Smooth muscle cell (in vitro differentiated cells): Measurements from ENCODE around the gene EMC8. TPM values are rescaled to one million over a fixed set of nuclear protein-coding genes. Genes with fewer than 3 reads are reported as not detected.

Experiments
- DNase-seq: peaks from one replicate; lab custom pipeline; 2025; ENCODE audit not compliant: unreplicated experiment; lab: John Stamatoyannopoulos, UW
- H2AFZ ChIP-seq: fragments of 200-600 bp; sonication (generic); 2 replicates; pipeline ENCODE4 v1.6.0; 2016; ENCODE audit warnings: antibody characterized with exemption, low read depth, mild to moderate bottlenecking
- H3F3A ChIP-seq: fragments of 200-600 bp; sonication (generic); 2 replicates; pipeline ENCODE4 v1.6.0; 2017; ENCODE audit warnings: antibody characterized with exemption, low read depth
- H3K27ac ChIP-seq: fragments of 200-600 bp; sonication (generic); 2 replicates; pipeline ENCODE4 v1.5.1; 2016; ENCODE audit warnings: low read depth, mild to moderate bottlenecking
- H3K27me3 ChIP-seq: fragments of 200-600 bp; sonication (generic); 2 replicates; pipeline ENCODE4 v1.6.1; 2016; ENCODE audit warnings: low read depth, mild to moderate bottlenecking
- H3K36me3 ChIP-seq: fragments of 200-600 bp; sonication (generic); 2 replicates; pipeline ENCODE4 v1.5.1; 2016; ENCODE audit warnings: low read depth
- H3K4me1 ChIP-seq: fragments of 200-600 bp; sonication (generic); 2 replicates; pipeline ENCODE4 v1.5.1; 2016; ENCODE audit warnings: low read depth
- H3K4me2 ChIP-seq: fragments of 200-600 bp; sonication (generic); 2 replicates; pipeline ENCODE4 v1.6.0; 2016; ENCODE audit warnings: mild to moderate bottlenecking
- H3K4me3 ChIP-seq: fragments of 200-600 bp; sonication (generic); 2 replicates; pipeline ENCODE4 v1.5.1; 2016; ENCODE audit warnings: mild to moderate bottlenecking
- H3K79me2 ChIP-seq: fragments of 200-600 bp; sonication (generic); 2 replicates; pipeline ENCODE4 v1.6.0; 2016; ENCODE audit warnings: low read depth, mild to moderate bottlenecking
- H3K9ac ChIP-seq: fragments of 200-600 bp; sonication (generic); 2 replicates; pipeline ENCODE4 v1.6.0; 2016; ENCODE audit warnings: low read depth
- H3K9me3 ChIP-seq: fragments of 200-600 bp; sonication (generic); replicated peaks from 2 replicates; pipeline ENCODE4 v1.5.1; 2016; ENCODE audit warnings: low read depth
- H4K20me1 ChIP-seq: fragments of 200-600 bp; sonication (generic); 2 replicates; pipeline ENCODE4 v1.6.0; 2016; ENCODE audit warnings: low read depth
- WGBS: methylation state at CpG from one replicate; pipeline ENCODE4 v1.1.7; 2016; ENCODE audit warnings: low lambda C conversion rate; 5-methylcytosine and 5-hydroxymethylcytosine counted together
- polyA plus RNA-seq: library from polyadenylated mRNA; unstranded; fragments of >200 nt; fragmentation: Nextera tagmentation; extraction: Ambion mirVana; gene quantifications from 2 replicates; pipeline ENCODE4 v1.2.1, GENCODE V29; 2016
- total RNA-seq: library from RNA; depleted of rRNA; stranded (reverse); fragments of >200 nt; gene quantifications from 2 replicates; pipeline ENCODE4 v1.2.3, GENCODE V29; 2014
- TF ChIP-seq, protein P1 (sequence below): fragments of 200-600 bp; sonication (generic); IDR thresholded peaks from 2 replicates; pipeline ENCODE4 v1.5.1; 2017; ENCODE audit warnings: borderline replicate concordance, mild to moderate bottlenecking, antibody characterized with exemption; ENCODE audit not compliant: insufficient read depth, poor library complexity, severe bottlenecking

Gene EMC8
- total and polyA plus RNA-seq, 2 experiments from 2014 or later, result 40.4 to 40.9 TPM

DNA sequence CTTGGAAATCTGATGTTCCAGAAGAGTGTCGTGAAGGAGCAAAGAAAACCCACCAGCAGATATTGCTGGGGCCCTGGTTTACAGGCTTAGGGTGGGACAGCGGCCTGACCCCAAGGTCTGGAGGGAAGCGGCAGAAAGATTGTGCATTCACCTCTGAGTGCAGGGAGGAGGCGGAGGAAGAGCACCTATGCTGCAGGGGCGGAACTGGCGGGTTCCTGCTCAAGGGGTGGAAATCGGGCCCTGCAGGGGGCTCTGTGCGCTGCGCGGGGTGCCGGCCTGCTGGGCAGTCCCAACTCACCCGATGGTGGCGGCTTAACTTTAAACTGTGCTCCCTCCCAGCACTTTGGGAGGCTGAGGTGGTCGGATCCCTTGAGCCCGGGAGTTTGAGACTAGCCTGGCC, 47.7 kb upstream of the EMC8 start:
- TF ChIP-seq, protein P1, sequence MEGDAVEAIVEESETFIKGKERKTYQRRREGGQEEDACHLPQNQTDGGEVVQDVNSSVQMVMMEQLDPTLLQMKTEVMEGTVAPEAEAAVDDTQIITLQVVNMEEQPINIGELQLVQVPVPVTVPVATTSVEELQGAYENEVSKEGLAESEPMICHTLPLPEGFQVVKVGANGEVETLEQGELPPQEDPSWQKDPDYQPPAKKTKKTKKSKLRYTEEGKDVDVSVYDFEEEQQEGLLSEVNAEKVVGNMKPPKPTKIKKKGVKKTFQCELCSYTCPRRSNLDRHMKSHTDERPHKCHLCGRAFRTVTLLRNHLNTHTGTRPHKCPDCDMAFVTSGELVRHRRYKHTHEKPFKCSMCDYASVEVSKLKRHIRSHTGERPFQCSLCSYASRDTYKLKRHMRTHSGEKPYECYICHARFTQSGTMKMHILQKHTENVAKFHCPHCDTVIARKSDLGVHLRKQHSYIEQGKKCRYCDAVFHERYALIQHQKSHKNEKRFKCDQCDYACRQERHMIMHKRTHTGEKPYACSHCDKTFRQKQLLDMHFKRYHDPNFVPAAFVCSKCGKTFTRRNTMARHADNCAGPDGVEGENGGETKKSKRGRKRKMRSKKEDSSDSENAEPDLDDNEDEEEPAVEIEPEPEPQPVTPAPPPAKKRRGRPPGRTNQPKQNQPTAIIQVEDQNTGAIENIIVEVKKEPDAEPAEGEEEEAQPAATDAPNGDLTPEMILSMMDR, result no peak
- no peaks in the 10 kb centered on the region for H3K36me3 ChIP-seq
- H4K20me1 ChIP-seq, result no peaks in the 10 kb centered on the region
- H3K9ac ChIP-seq, result no peak overlapping the region
- no peak overlapping the region for H3K27ac ChIP-seq
- H3K4me3 ChIP-seq, result no peak overlapping the region
- H3K4me2 ChIP-seq, result no peak overlapping the region
- no peaks in the 10 kb centered on the region for H3F3A ChIP-seq
- no peaks in the 10 kb centered on the region for H3K4me1 ChIP-seq
- no peak for DNase-seq
- peaks cover 2% of the 10 kb centered on the region for H3K27me3 ChIP-seq
- no peaks in the 10 kb centered on the region for H3K79me2 ChIP-seq
- H3K9me3 ChIP-seq, result no peaks in the 10 kb centered on the region
- WGBS, result 92% methylated on average over 15 of the region's 15 CpGs
- no peak overlapping the region for H2AFZ ChIP-seq

DNA sequence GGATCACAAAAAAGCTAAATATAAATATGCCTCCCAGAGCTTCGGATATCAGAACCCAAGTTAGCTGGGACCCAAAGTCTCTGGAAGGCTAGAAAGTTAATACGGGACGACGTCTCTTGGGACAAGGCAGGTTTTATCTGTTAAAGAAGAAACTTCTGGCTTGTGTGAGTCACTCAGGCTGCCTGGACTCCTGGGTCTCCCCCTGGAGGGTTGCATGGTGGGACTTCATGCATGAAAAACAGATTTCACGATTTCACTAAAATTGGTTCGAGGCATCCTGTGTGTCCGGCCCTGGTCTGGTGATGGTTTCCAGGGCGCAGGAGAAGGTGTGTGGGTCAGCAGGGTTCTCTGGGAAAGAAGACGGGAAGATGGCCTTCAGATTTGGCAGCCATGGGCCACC, 47.1 kb upstream of the EMC8 start:
- WGBS, result 93% methylated on average over 9 of the region's 9 CpGs
- Histone ChIP-seq H3K4me3 (no peak overlapping the region), H4K20me1 (no peaks in the 10 kb centered on the region), H3K9ac (no peak overlapping the region), H3K27me3 (peaks cover 2% of the 10 kb centered on the region), H3F3A (no peaks in the 10 kb centered on the region), H3K4me2 (no peak overlapping the region), H3K36me3 (no peaks in the 10 kb centered on the region), H3K79me2 (no peaks in the 10 kb centered on the region), H3K9me3 (no peaks in the 10 kb centered on the region), H2AFZ (no peak overlapping the region), H3K27ac (no peak overlapping the region), H3K4me1 (no peaks in the 10 kb centered on the region)
- TF ChIP-seq, protein P1, result no peak
- DNase-seq, result no peak

DNA sequence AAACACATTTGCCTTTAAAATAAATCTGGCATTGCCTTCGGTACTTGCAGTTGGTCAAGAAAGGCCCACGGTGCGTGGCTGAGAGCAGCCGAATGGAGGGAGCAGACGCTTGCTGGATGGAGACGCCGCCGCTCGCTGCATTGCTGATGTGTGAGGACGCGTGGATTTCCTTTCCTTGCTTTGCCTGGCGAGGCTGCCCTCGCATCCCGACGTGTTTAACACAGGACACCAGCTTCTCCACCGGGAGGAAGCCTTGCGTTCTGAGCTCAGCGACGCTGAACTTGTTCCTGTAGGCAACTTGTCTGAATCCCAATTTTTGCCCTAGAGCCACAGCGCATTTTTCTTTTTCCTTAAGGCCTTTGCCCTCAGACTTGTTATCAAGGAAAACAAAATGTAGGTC, 45.9 kb upstream of the EMC8 start:
- Histone ChIP-seq H3K4me1 (no peaks in the 10 kb centered on the region), H3K4me3 (no peak overlapping the region)
- no peak for DNase-seq

DNA sequence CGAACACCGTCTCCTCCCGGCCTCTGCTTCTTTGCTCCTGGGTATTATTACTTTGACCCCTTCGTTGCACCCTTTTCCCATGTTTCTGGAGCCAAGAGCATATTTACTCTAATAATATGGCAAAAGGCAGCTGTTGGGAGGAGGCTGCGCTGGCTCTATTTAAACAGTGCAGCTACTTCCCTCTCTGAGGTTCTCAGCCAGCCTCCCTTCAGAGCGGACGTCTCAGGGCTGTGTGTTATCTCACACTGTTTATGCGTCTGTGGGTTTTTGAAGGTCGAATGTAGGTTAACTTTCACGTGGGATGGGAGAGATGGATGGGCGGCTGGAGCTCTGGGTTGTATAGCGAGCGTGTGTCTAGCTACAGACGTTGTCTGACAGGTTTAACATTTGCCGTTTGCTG, 45.4 kb upstream of the EMC8 start:
- H3K27me3 ChIP-seq, result peaks cover 2% of the 10 kb centered on the region
- 50% methylated on average over 15 of the region's 15 CpGs for WGBS

More for the DNA sequence above, 45.9 kb upstream of the EMC8 start:
- H3K9me3 ChIP-seq, result no peaks in the 10 kb centered on the region
- 91% methylated on average over 20 of the region's 20 CpGs for WGBS
- H3K4me2 ChIP-seq, result no peak overlapping the region
- no peaks in the 10 kb centered on the region for H3K79me2 ChIP-seq
- H2AFZ ChIP-seq, result no peak overlapping the region
- no peaks in the 10 kb centered on the region for H3K36me3 ChIP-seq
- H3K27me3 ChIP-seq, result peaks cover 2% of the 10 kb centered on the region
- TF ChIP-seq, protein P1, result no peak
- H3K9ac ChIP-seq, result no peak overlapping the region
- H3K27ac ChIP-seq, result no peak overlapping the region
- H3F3A ChIP-seq, result no peaks in the 10 kb centered on the region
- no peaks in the 10 kb centered on the region for H4K20me1 ChIP-seq

More for the DNA sequence above, 45.4 kb upstream of the EMC8 start:
- Histone ChIP-seq H3K9me3 (no peaks in the 10 kb centered on the region), H3K4me2 (no peak overlapping the region), H2AFZ (no peak overlapping the region), H3K36me3 (no peaks in the 10 kb centered on the region), H3K9ac (no peak overlapping the region), H3K79me2 (no peaks in the 10 kb centered on the region), H3F3A (no peaks in the 10 kb centered on the region), H3K4me3 (no peak overlapping the region), H3K27ac (no peak overlapping the region), H3K4me1 (no peaks in the 10 kb centered on the region), H4K20me1 (no peaks in the 10 kb centered on the region)
- no peak for DNase-seq
- TF ChIP-seq, protein P1, result no peak
